Measurements from ENCODE around the gene SCARB1.
"Not testable (repeated sequence)": the region's sequence is repeated elsewhere in the genome, so short reads cannot be mapped to it uniquely, and the experiment has no call there.

SCARB1 gene

DNA sequence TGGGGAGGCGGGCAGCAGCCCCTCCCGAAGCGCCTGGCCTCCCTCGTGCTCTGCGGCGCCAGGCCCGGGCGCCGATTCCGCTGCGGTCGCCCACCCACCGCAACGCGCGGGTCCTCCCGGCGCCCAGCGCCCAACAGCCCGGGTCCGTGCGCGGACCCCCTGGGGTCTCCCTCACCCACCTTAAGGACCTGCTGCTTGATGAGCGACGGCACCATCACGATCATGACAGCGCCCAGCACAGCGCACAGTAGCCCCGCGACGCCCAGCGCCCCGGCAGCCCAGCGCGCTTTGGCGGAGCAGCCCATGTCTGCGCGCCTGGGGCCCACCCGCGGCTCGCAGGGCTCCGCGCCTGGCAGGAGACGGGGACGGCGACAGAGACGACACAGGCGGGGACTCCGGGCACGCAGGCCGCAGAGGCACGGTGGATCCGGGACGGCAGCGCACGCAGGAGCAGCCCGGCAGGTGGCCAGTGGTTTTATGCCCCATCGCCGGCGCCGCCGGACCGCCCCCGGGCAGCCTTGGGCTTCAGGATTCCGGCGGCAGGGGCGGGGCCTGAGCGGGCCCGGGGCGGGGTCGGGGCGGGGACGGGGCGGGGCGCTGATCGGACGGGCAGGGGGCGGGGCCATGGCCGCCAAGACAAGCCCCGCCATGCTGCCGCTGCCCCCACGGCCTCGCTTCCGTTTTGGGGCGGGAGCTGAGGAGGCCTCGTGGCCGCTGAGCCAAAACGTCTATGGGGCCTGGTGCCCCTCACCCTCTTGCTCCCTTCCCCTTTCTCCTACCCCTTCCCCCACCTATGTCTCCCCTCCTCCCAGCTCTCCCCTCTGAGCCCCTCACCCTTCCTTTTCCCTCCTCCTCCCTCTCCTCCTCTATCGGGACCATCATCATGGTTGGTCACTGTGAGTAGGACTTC lies at the start of gene SCARB1:
Gene SCARB1, minus strand, starts transcription at position 449 of the 910 bp plus-strand sequence. Its CDS starts 144 bp downstream, at position 305.
- DNase-seq = peak; percentile 63

GRCh38 chr12:124912529-124913287 lies 49.0 kb upstream of the SCARB1 start:
- DNase-seq = not testable (repeated sequence)

DNA sequence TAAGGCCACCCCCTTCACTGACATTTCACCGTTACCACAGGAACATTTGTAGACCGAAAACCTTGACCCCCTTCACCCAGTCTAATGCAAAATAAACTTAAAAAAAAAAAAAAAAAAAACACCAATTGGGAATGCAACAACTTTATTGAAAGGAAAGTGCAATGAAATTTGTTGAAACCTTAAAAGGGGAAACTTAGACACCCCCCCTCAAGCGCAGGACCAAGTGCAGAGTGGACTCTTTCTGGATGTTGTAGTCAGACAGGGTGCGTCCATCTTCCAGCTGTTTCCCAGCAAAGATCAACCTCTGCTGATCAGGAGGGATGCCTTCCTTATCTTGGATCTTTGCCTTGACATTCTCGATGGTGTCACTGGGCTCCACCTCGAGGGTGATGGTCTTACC lies 47.9 kb upstream of the SCARB1 start:
- not testable (repeated sequence) for DNase-seq

GRCh38 chr12:124910561-124911478 lies 47.2 kb upstream of the SCARB1 start:
- no peak for DNase-seq

GRCh38 chr12:124909831-124910560 lies 46.3 kb upstream of the SCARB1 start:
- DNase-seq = no peak

- DNase-seq = no peak
Observed at GRCh38 chr12:124906606-124907261, 43.1 kb upstream of the SCARB1 start.

DNA sequence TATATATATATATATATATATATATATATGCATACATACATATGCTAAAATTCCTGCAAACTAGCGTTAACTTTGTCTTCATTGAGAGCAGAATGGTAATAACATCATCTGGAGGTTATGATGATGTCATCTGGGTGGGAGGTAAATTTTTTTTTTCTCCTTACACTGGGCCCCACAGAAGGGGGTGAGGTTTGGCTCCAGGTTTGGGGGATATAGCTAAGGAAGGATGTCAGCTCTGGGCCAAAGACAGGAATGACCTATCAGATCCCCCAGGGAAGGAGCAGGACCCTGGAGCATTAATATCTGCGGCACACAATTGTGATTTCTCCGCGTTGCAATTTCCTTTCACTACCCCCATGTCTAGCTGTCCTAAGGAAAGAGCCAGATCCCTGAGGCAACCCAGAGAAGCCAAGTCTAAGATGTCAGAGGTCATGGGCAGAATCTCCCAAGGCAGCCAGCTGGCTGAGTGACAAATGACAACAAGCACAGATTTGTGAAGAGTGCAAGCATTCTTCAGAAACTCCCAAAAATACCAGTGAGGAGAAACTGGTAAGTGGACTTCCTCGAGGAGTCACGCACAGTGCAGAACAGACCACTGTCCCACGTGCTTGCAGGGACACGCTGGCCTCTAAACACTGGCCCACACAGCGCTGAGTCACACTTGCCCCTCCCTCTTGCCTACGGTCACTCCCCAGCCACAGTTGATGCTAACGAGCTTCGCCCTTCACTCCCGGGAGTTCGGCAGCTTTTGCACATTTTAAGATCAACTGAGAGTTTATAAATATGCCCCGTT lies 40.8 kb upstream of the SCARB1 start:
- no peak for DNase-seq

GRCh38 chr12:124902916-124903315 lies 39.3 kb upstream of the SCARB1 start:
- no peak for DNase-seq

DNA sequence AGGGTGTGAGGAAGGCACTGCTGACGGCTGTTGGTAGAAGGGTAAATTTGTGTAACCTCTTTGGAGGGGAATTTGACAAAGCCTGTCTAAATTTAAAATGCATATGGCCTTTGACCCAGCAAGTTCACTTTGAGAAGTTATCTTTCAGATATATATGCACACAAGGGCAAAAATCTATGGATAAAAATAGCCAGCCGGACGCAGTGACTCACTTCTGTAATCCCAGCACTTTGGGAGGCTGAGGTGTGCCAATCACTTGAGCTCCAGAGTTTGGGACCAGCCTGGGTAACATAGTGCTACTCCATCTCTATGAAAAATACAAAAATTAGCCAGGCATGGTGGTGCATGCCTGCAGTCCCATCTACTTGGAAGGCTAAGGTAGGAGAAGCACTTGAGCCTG lies 37.3 kb upstream of the SCARB1 start:
- no peak for DNase-seq

GRCh38 chr12:124900345-124900795 lies 36.7 kb upstream of the SCARB1 start:
- not testable (repeated sequence) for DNase-seq

DNA sequence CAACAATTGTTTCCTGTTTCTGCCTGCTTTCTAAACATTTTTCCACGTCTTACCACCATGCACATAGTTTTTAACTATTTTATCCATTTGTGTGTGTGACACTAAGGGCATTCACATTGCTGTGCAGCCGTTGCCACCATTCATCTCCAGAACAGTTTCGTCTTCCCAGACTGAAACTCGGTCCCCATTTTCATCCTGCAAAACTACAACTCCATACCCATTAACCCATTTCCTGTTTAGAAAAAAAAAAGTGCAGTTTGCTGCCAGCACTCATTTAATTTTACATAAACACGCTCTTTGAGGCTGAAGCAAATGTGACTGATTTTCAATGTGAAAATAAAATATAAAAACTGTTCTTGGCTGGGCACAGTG lies 35.2 kb upstream of the SCARB1 start:
- DNase-seq = no peak

DNA sequence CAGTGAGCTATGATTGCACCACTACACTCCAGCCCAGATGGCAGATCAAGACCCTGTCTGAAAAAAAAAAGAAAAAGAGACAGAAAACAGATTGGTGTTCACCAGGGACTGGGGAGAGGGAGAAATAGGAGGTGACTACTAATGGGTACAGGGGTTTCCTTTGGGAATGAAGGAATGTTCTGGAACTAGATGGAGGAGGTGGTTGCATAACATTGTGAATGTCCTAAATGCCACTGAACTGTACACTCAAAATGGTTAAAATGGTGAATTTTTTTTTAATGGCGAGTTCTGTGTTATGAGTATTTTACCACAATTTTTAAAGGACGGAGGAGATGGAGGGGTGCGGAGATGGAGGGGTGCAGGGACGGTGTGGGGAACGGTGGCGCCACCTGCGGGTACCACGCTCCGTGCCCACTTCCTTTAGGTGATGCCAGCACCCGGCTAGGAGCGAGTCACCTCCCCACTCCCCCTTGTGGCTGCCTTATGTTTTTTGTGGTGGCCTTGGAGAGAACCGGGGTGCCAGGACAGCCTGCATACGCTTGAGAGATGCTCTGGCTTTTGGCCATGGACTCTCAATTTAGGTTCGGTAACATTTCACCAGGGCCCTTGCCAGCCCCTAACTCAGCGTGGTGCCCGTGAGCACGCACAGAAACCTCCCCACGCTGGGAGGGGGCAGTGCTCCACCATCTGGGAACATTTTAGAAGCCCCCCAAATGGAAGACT lies 34.7 kb upstream of the SCARB1 start:
- no peak for DNase-seq

GRCh38 chr12:124896461-124896860 lies 32.8 kb upstream of the SCARB1 start:
- DNase-seq = no peak

DNA sequence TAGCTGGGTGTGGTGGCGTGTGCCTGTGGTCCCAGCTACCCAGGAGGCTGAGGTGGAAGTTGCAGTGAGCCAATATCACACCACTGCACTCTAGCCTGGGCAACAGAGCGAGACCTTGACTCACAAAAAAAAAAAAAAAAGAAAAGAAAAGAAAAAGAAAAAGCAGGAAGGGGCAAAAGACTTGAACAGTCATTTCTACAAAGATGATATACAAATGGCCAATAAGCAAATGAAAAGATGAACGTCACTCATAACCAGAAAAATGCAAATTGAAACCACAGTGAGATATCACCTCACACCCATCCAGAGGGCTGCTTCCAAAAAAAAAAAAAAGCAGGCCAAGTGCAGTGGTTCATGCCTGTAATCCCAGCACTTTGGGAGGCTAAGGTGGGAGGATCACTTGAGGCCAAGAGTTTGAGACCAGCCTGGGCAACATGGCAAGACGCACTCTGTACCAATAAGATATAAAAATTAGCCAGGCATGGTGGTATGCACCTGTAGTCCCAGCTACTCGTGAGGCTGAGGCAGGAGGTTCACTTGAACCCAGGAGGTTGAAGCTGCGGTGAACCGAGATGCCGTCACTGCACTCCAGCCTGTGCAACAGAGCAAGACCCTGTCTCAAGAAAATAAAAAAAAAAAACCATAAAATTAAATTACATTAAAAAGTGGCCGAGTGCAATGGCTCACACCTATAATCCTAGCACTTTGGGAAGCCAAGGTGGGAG lies 30.3 kb upstream of the SCARB1 start:
- DNase-seq = no peak

DNA sequence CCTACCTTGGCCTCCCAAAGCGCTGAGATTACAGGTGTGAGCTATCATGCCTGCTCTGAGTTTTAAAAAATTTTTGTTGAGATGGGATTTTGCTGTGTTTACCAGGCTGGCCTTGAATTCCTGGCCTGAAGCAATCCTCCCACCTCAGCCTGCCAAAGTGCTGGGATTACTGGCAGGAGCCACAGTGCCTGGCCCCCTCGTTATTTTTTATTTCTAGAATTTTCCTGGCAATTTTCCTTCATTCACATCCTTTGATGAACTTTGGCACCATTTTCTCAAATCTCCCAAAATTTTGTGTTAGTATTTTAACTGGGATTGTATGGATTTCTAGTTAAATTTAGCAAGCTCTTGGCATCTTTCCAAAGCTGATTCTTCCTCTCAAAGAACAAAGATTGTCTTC lies 24.6 kb upstream of the SCARB1 start:
- no peak for DNase-seq

- not testable (repeated sequence) for DNase-seq
Observed at GRCh38 chr12:124887766-124888165, 24.1 kb upstream of the SCARB1 start.

GRCh38 chr12:124884587-124885438 lies 21.1 kb upstream of the SCARB1 start:
- DNase-seq = no peak

Data from NCI-H2029 (cell line).